GM12878 (cell line): ENCODE results near the gene STX16. TPM values are rescaled to one million over a fixed set of nuclear protein-coding genes. Genes with fewer than 3 reads are reported as not detected.
A peak's percentile ranks its signal among the peaks of the same experiment; 100 is the strongest.

Source experiments
- BACH1 ChIP-seq: fragments of 450-650 bp; IDR thresholded peaks from 2 replicates; pipeline ENCODE4 v1.6.1; 2017; ENCODE audit warnings: mild to moderate bottlenecking, borderline replicate concordance
- CHD1 ChIP-seq: IDR thresholded peaks from 2 replicates; pipeline ENCODE4 v1.6.1; 2012; ENCODE audit warnings: low read depth, low read length, improper control_type of control experiment
- CHD2 ChIP-seq: IDR thresholded peaks from 2 replicates; pipeline ENCODE4 v1.6.1; 2011; ENCODE audit warnings: low read depth, low read length, improper control_type of control experiment, borderline replicate concordance
- EGR1 ChIP-seq, 2 experiments: IDR thresholded peaks; 1 replicate in 1 of 2; 2 replicates in 1 of 2; pipeline ENCODE4 v1.6.1; 2011 to 2012; ENCODE audit warnings: low read depth in 2 of 2, low read length in 2 of 2, borderline replicate concordance in 1 of 2, mild to moderate bottlenecking in 1 of 2, moderate library complexity in 1 of 2
- LARP7 ChIP-seq: fragments of 450-650 bp; IDR thresholded peaks from 2 replicates; pipeline ENCODE4 v1.6.1; 2017; ENCODE audit warnings: mild to moderate bottlenecking
- RCOR1 ChIP-seq: conservative IDR thresholded peaks from 2 replicates; pipeline ENCODE4 v1.6.1; 2012; ENCODE audit warnings: low read depth, low read length, improper control_type of control experiment
- SIX5 ChIP-seq: IDR thresholded peaks from 2 replicates; pipeline ENCODE4 v1.6.1; 2011; ENCODE audit warnings: mild to moderate bottlenecking, low read depth, low read length, moderate library complexity; ENCODE audit not compliant: severe bottlenecking
- SP1 ChIP-seq: IDR thresholded peaks from one replicate; pipeline ENCODE4 v1.6.1; 2011; ENCODE audit warnings: low read depth, low read length
- SRF ChIP-seq, 2 experiments: IDR thresholded peaks; 2 replicates each; pipeline ENCODE4 v1.6.1; 2011; ENCODE audit warnings: low read depth in 2 of 2, low read length in 2 of 2, mild to moderate bottlenecking in 1 of 2, moderate library complexity in 1 of 2
- TCF7 ChIP-seq: IDR thresholded peaks from 2 replicates; pipeline ENCODE4 v1.6.1; 2014; ENCODE audit warnings: antibody characterized with exemption, borderline replicate concordance
- YY1 ChIP-seq: IDR thresholded peaks from 2 replicates; pipeline ENCODE4 v1.6.1; 2011; ENCODE audit warnings: low read depth, mild to moderate bottlenecking, low read length
- polyA plus RNA-seq, 11 experiments: library from polyadenylated mRNA; depleted of rRNA in 4 of 11; unstranded in 6 of 11; stranded (reverse) in 5 of 11; fragments of >200 nt; fragmentation: Nextera tagmentation in 4 of 11; fragmentation: Illumina TruSeq in 1 of 11; extraction: Ambion mirVana in 4 of 11; extraction: Trizol in 1 of 11; gene quantifications; 1 replicate in 1 of 11; 2 replicates in 10 of 11; pipeline versions ENCODE4 v1.2.1 to v1.2.3, GENCODE V29; 2011 to 2016; ENCODE audit warnings: inconsistent platforms in 2 of 11, missing spikeins in 2 of 11, low read depth in 1 of 11
- total RNA-seq, 4 experiments: library from RNA; depleted of rRNA in 3 of 4; stranded (reverse); fragments of >200 nt in 3 of 4; fragmentation: Illumina TruSeq in 1 of 4; extraction: Trizol in 1 of 4; gene quantifications; 2 replicates each; pipeline versions ENCODE4 v1.2.1 to v1.2.3, GENCODE V29; 2013 to 2021
- TF ChIP-seq, protein P1 (sequence below): IDR thresholded peaks from 2 replicates; pipeline ENCODE4 v1.6.1; 2012; ENCODE audit warnings: low read depth, low read length, improper control_type of control experiment
- TF ChIP-seq, protein P2 (sequence below), 3 experiments: IDR thresholded peaks in 2 of 3; conservative IDR thresholded peaks in 1 of 3; 2 replicates each; pipeline ENCODE4 v1.5.1; 2011; ENCODE audit warnings: low read depth in 3 of 3, low read length in 3 of 3, mild to moderate bottlenecking in 3 of 3, control low read depth in 2 of 3, moderate library complexity in 2 of 3, inconsistent platforms in 1 of 3, mixed read lengths in 1 of 3; ENCODE audit not compliant: control insufficient read depth in 2 of 3, insufficient read depth in 1 of 3; ENCODE audit errors: extremely low read depth in 1 of 3
- TF ChIP-seq, protein P3 (sequence below): fragments of 450-650 bp; IDR thresholded peaks from 2 replicates; pipeline ENCODE4 v1.6.1; 2016; ENCODE audit warnings: mild to moderate bottlenecking

STX16 gene
- total and polyA plus RNA-seq, 10 of the 15 experiments (the other 5 are each of a cell fraction or from before 2014, with no cell fraction given): 6.3 to 68.4 (median 35.8) TPM

DNA sequence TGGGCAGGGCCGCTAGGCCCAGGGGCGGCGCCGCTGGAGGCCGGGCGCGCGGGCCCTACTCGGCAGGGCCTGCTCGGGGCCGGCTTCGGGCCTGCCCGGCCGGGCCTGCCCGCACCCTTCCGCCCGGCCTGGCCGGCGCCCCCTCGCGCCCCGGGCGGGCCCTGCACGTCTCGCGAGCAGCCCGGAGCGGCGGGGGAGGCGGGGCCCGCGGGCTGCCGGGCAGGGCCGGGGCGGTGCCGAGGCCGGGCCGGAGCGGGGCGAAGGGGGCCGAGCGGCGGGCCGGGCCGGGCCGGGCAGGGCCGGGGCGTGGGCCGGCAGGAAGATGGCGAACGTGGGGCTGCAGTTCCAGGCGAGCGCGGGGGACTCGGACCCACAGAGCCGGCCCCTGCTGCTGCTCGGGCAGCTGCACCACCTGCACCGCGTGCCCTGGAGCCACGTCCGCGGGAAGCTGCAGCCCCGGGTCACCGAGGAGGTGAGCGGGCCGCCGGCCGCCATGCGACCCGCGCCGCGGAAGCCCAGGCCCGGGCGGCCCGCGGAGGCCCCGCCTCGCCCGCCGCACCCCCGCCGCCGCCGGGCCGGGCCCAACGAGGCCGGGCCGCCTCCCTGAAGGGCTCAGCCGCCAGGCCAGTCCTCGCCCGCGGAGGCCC, 41.6 kb downstream of the STX16 start, which contains the start of gene NPEPL1 (continued):
- TF ChIP-seq YY1 (peak; percentile 11; the same call in 1 of the 2 replicates), EGR1 (IDR thresholded peaks at IDR 0.05; ENCODE audit: borderline replicate concordance in 1 of 2, low read depth in 2 of 2, low read length in 2 of 2) (peak in 1 of 2 experiments; percentile 1; a peak in 1 of 3 replicates), RCOR1 (no peak), BACH1 (0 out of 2 replicates have a peak, but pooled peaks have one; percentile 3), SP1 (no peak), LARP7 (0 out of 2 replicates have a peak, but pooled peaks have one; percentile 37), SIX5 (no peak), CHD2 (no peak), CHD1 (no peak), SRF (IDR thresholded peaks at IDR 0.05; ENCODE audit: low read depth in 2 of 2, low read length in 2 of 2) (peak in 1 of 2 experiments; percentile 38; a peak in 1 of 4 replicates), TCF7 (no peak)
- TF ChIP-seq, protein P1, sequence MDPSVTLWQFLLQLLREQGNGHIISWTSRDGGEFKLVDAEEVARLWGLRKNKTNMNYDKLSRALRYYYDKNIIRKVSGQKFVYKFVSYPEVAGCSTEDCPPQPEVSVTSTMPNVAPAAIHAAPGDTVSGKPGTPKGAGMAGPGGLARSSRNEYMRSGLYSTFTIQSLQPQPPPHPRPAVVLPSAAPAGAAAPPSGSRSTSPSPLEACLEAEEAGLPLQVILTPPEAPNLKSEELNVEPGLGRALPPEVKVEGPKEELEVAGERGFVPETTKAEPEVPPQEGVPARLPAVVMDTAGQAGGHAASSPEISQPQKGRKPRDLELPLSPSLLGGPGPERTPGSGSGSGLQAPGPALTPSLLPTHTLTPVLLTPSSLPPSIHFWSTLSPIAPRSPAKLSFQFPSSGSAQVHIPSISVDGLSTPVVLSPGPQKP: no peak
- TF ChIP-seq, protein P2, sequence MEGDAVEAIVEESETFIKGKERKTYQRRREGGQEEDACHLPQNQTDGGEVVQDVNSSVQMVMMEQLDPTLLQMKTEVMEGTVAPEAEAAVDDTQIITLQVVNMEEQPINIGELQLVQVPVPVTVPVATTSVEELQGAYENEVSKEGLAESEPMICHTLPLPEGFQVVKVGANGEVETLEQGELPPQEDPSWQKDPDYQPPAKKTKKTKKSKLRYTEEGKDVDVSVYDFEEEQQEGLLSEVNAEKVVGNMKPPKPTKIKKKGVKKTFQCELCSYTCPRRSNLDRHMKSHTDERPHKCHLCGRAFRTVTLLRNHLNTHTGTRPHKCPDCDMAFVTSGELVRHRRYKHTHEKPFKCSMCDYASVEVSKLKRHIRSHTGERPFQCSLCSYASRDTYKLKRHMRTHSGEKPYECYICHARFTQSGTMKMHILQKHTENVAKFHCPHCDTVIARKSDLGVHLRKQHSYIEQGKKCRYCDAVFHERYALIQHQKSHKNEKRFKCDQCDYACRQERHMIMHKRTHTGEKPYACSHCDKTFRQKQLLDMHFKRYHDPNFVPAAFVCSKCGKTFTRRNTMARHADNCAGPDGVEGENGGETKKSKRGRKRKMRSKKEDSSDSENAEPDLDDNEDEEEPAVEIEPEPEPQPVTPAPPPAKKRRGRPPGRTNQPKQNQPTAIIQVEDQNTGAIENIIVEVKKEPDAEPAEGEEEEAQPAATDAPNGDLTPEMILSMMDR (IDR thresholded peaks at IDR 0.05 in 2 of 3, conservative IDR thresholded peaks at IDR 0.05 in 1 of 3; ENCODE audit: control insufficient read depth in 2 of 3, extremely low read depth in 1 of 3, insufficient read depth in 1 of 3, low read depth in 3 of 3, low read length in 3 of 3): peak in 2 of 3 experiments; percentile 36 to 49; a peak in 3 of 6 replicates
- TF ChIP-seq, protein P3, sequence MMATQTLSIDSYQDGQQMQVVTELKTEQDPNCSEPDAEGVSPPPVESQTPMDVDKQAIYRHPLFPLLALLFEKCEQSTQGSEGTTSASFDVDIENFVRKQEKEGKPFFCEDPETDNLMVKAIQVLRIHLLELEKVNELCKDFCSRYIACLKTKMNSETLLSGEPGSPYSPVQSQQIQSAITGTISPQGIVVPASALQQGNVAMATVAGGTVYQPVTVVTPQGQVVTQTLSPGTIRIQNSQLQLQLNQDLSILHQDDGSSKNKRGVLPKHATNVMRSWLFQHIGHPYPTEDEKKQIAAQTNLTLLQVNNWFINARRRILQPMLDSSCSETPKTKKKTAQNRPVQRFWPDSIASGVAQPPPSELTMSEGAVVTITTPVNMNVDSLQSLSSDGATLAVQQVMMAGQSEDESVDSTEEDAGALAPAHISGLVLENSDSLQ: no peak
- TF ChIP-seq, all 136 proteins: peak for 14
